NCI-H2081 (cell line): ENCODE data around the gene NPAS2.
A peak's percentile ranks its signal among the peaks of the same experiment; 100 is the strongest.

Experiments
- DNase-seq, 2 experiments: peaks; one replicate each; lab custom pipeline; 2025; lab: John Stamatoyannopoulos, UW

Gene NPAS2

DNA sequence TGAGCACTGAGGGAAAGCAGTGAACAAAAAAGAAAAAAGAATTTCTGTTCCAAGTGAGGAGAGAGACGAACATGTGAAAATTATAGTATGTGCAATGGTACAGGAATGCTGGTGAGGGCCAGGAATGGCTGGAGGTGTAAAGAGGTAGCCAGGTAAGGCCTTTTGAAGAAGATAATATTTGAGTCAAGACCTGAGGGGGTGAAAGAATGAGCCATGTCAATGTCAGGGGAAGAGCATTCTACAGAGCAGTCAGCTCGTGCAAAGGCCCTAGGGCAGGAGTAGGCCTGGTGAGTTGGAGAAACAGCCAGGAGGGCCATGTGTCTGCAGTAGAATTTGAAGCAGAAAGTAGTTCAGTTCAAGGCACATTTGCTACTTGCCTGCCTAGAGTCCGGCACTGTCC lies 169.7 kb downstream of the NPAS2 start:
- no peak for DNase-seq

GRCh38 chr2:100990166-100990565 lies 170.2 kb downstream of the NPAS2 start:
- DNase-seq: no peak

DNA sequence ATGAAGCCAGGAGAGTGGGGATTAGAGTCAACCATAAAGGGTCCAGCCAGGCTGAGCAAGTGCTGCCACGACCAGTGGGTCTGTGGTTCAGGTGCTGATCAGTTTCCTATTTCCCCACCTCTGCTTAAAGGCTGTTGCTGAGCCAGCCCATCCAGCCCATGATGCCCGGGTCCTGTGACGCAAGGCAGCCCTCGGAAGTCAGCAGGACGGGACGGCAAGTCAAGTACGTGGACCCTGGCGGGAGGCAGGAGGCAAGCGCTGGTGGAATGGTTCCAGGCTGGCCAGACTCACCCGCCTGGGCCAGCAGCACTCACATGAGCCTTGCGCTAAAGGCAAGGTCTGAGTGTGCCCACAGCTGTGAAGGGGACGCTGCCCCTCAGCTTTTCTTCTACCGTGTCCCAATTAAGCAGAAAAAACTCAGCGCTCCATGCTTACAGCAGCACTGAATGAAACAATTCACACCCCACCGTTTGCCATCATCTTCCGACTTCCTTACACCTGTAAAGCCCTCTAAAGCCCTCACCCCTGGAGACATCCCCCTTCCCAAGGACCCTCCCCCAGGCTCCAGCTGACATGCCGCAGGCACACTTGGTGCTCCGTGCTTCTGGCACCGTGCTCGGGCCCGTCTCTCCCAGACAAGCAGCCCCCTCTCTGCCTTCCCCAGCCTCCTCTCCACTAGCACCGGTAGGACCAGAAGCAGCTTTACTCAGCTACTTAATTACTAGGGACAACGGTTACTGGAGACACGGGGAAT lies 170.9 kb downstream of the NPAS2 start:
- DNase-seq: no peak

- no peak for DNase-seq
Observed at GRCh38 chr2:100991404-100991773, 171.4 kb downstream of the NPAS2 start.

DNA sequence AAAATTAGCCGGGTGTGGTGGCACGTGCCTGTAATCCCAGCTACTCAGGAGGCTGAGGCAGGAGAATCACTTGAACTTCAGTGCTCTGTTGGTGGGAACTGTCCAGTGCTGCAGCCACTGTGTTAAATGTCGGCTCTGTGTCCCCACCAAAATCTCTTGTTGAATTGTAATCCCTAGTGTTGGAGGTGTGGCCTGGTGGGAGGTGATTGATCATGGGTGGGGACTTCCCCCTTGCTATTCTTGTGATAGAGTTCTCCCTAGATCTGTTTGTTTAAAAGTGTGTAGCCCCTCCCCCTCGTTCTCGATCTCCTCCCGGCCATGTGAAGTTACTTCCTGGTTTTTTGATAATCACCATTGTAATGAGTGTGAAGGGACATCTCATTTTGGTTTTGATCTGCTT lies 172.3 kb downstream of the NPAS2 start:
- DNase-seq: no peak

GRCh38 chr2:100993294-100993693 lies 173.4 kb downstream of the NPAS2 start:
- no peak for DNase-seq

GRCh38 chr2:100995309-100996075 lies 175.6 kb downstream of the NPAS2 start:
- DNase-seq: no peak

- DNase-seq: no peak
Observed at GRCh38 chr2:100997509-100998234, 177.7 kb downstream of the NPAS2 start.

GRCh38 chr2:100998235-100998573 lies 178.3 kb downstream of the NPAS2 start:
- no peak for DNase-seq

DNA sequence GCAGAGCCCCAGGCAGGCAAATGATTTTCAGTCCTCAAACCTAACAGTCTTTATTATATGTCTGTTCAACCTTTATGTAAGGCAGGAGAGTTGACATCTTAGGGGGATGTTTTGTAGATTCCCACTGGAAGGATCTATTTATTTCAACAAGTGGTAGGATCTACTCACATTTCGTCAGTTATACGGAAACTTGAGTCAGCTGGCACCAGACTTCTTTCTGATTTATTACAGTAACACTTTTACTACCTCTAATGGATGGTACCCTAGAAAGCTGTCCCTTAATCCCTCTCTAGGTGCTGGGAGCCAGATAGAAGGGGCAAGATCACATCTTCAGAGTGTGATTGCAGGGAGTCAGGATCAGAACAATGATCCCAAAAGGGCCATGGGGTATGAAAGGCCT lies 180.1 kb downstream of the NPAS2 start:
- DNase-seq: no peak

- peak; percentile 94 to 95 for DNase-seq
Observed at GRCh38 chr2:101001691-101002561, 182.0 kb downstream of the NPAS2 start, which contains the start of gene RPL31. Gene RPL31 (plus strand): TSS chr2:101002289. CDS start chr2:101002702, 413 bp downstream.

- no peak for DNase-seq
Observed at GRCh38 chr2:101002562-101003277, 182.8 kb downstream of the NPAS2 start.

DNA sequence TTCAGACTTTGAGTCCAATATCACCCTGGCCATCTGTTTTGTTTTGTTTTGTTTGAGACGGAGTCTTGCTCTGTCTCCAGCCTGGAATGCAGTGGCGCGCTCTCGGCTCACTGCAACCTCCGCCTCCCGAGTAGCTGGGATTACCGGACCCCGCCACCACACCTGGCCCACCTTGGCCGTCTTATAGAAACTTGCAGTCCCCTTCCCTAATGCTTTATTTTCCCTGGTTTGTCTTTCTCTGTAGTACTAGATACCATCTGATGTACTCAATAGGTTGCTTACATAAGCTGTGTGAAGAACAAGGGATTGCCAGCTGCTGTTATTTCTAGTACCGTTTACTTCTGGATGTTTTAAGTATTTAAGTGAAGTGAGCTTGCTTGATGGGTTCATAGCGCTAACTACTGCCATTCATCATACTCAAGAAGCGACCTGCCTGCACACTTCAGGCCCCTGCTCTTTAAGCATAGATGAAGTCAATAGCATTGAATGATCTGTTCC lies 183.4 kb downstream of the NPAS2 start:
- no peak for DNase-seq

GRCh38 chr2:101004620-101005325 lies 184.8 kb downstream of the NPAS2 start:
- no peak for DNase-seq

DNA sequence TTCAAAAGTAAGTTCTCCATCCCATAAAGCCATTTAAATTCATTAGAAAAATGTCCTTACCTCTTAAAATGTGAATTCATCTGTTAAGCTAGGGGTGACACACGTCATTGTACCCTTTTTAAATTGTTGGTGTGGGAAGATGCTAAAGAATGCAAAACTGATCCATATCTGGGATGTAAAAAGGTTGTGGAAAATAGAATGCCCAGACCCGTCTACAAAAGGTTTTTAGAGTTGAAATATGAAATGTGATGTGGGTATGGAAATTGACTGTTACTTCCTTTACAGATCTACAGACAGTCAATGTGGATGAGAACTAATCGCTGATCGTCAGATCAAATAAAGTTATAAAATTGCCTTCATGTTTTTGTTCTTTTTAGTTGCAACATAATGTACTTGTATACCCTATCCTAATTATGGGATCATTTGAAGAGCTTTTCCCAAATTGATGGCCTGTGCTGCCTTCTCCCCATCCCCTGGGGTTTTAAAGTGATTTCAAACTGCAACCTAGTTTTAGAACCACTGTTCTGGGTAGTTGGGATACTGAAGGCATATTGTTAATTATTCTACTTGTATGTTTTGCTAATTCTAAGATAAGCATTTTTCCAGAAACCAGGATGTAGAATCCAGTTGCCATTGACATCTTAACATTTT lies 186.3 kb downstream of the NPAS2 start:
- DNase-seq: no peak

GRCh38 chr2:101007415-101008345 lies 187.7 kb downstream of the NPAS2 start:
- no peak for DNase-seq

DNA sequence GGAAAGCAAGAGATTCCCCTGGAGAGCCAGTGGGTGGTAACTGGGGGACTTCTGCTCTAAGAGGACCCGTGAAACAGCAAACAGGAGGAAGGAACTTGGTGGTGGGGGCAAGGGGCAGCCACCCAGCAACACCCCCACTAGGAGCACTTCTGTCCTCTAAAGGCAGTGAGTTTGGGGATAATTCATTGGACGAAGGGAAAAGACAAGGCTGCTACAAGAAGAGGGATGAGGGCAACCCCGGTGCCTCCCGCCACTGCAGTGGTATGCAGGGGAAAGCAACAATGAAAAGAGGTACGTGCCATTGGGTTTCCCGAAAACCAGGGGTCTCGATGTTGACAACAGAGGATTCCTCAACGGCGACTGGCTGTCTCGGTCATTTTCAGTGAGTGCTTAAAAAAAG lies 191.2 kb downstream of the NPAS2 start:
- DNase-seq: no peak

DNA sequence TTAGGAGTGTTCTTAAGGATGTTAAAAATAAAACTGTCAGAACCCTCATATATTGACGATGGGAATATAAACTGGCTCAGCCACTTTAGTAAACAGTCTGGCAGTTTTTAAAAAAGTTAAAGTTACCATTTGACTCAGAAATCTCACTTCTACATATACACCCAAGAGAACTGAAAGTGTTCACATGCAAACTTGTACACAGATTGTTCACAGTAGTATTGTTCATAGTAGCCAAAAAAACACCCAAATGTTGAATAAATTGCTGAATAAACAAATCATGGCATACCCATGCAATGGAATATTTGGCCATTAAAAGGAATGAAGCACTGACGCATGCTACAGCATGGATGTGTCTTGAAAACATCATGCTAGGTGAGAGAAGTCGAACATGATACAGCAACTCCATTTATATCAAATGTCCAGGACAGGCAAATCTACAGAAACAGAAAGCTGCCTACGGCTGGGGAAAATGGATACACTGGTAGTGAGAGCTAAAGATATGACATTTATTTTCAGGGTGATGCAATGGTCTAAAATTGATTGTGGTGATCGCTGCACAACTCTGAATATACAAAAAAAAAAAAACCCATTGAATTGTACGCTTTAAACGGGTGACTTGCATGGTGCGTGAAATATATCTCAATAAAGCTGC lies 192.2 kb downstream of the NPAS2 start:
- DNase-seq: no peak
